HG02759 (cell line): ENCODE data around the gene TINAGL1.

Experiments used
- ATAC-seq: cut with Tn5 transposase; IDR thresholded peaks from one replicate; pipeline ENCODE4 v1.9.1; 2021; ENCODE audit warnings: mild to moderate bottlenecking, moderate library complexity; ENCODE audit not compliant: unreplicated experiment

TINAGL1 gene

GRCh38 chr1:31568895-31569595 lies 7.3 kb upstream of the TINAGL1 start:
- ATAC-seq: no peak

GRCh38 chr1:31569596-31570173 lies 6.6 kb upstream of the TINAGL1 start:
- no peak for ATAC-seq

- no peak for ATAC-seq
Measured at GRCh38 chr1:31570228-31570627, 6.1 kb upstream of the TINAGL1 start.

- no peak for ATAC-seq
Measured at GRCh38 chr1:31570906-31571305, 5.4 kb upstream of the TINAGL1 start.

- no peak for ATAC-seq
Measured at GRCh38 chr1:31571340-31572295, 4.7 kb upstream of the TINAGL1 start.

GRCh38 chr1:31572323-31573104 lies 3.8 kb upstream of the TINAGL1 start:
- ATAC-seq: no peak

GRCh38 chr1:31573261-31573660 lies 3.1 kb upstream of the TINAGL1 start:
- no peak for ATAC-seq

GRCh38 chr1:31574749-31575368 lies 1.5 kb upstream of the TINAGL1 start:
- no peak for ATAC-seq

- no peak for ATAC-seq
Measured at GRCh38 chr1:31575369-31576140, 760 bp upstream of the TINAGL1 start.

- no peak for ATAC-seq
Measured at GRCh38 chr1:31576743-31577455, 584 bp downstream of the TINAGL1 start.

- no peak for ATAC-seq
Measured at GRCh38 chr1:31577515-31578192, 1.3 kb downstream of the TINAGL1 start.

- no peak for ATAC-seq
Measured at GRCh38 chr1:31579374-31579773, 3.1 kb downstream of the TINAGL1 start.

GRCh38 chr1:31580513-31580870 lies 4.2 kb downstream of the TINAGL1 start:
- ATAC-seq: no peak

GRCh38 chr1:31580891-31581603 lies 4.7 kb downstream of the TINAGL1 start:
- no peak for ATAC-seq

GRCh38 chr1:31581821-31582810 lies 5.8 kb downstream of the TINAGL1 start:
- no peak for ATAC-seq

GRCh38 chr1:31583082-31583994 lies 7.0 kb downstream of the TINAGL1 start:
- ATAC-seq: no peak
